Keratinocyte (primary cell): ENCODE results near the gene INCA1. TPM values are rescaled to one million over a fixed set of nuclear protein-coding genes. Genes with fewer than 3 reads are reported as not detected.

Experiments
- DNase-seq: peaks from one replicate; pipeline ENCODE4 v3.0.0-alpha.2; 2011; ENCODE audit warnings: low read depth, missing footprints, low spot score
- FAIRE-seq: peaks from 2 replicates; lab custom pipeline; 2011; peaks lifted over from hg19 to GRCh38; lab: Jason Lieb, UNC
- H2AFZ ChIP-seq: 2 replicates; pipeline ENCODE4 v1.6.0; 2012; ENCODE audit warnings: low read length, control low read depth, inconsistent platforms; ENCODE audit not compliant: control insufficient read depth
- H3K27ac ChIP-seq: 2 replicates; pipeline ENCODE4 v1.5.1; 2011; ENCODE audit warnings: low read length; ENCODE audit not compliant: control insufficient read depth, insufficient read depth
- H3K27me3 ChIP-seq: 3 replicates; pipeline ENCODE4 v1.6.0; 2011; ENCODE audit warnings: low read length; ENCODE audit not compliant: control insufficient read depth, insufficient read depth; ENCODE audit errors: extremely low read depth
- H3K36me3 ChIP-seq, 2 experiments: 2 replicates in 1 of 2; 3 replicates in 1 of 2; pipeline ENCODE4 v1.5.1; 2011; ENCODE audit warnings: low read length in 2 of 2, mild to moderate bottlenecking in 1 of 2; ENCODE audit not compliant: control insufficient read depth in 2 of 2, insufficient read depth in 2 of 2; ENCODE audit errors: extremely low read depth in 1 of 2
- H3K4me1 ChIP-seq: 3 replicates; pipeline ENCODE4 v1.5.1; 2011; ENCODE audit warnings: low read length; ENCODE audit not compliant: control insufficient read depth, insufficient read depth; ENCODE audit errors: extremely low read depth
- H3K4me2 ChIP-seq: 3 replicates; pipeline ENCODE4 v1.6.0; 2011; ENCODE audit warnings: low read depth, low read length; ENCODE audit not compliant: control insufficient read depth, insufficient read depth; ENCODE audit errors: extremely low read depth
- H3K4me3 ChIP-seq, 3 experiments: fragments of 200-600 bp in 1 of 3; sonication (generic) in 1 of 3; 2 replicates in 2 of 3; 3 replicates in 1 of 3; pipeline ENCODE4 v1.5.1; 2011 to 2016; ENCODE audit warnings: low read length in 3 of 3, mild to moderate bottlenecking in 3 of 3, control low read depth in 2 of 3, inconsistent platforms in 1 of 3, low read depth in 1 of 3, mixed read lengths in 1 of 3, mixed run types in 1 of 3, moderate library complexity in 1 of 3; ENCODE audit not compliant: control insufficient read depth in 2 of 3, insufficient read depth in 2 of 3; ENCODE audit errors: extremely low read depth in 1 of 3
- H3K79me2 ChIP-seq: 2 replicates; pipeline ENCODE4 v1.6.0; 2012; ENCODE audit warnings: low read length; ENCODE audit not compliant: control insufficient read depth, insufficient read depth
- H3K9ac ChIP-seq: 3 replicates; pipeline ENCODE4 v1.6.0; 2011; ENCODE audit warnings: low read length; ENCODE audit not compliant: control insufficient read depth, insufficient read depth; ENCODE audit errors: extremely low read depth
- H3K9me1 ChIP-seq: 3 replicates; pipeline ENCODE4 v1.6.0; 2011; ENCODE audit warnings: low read length; ENCODE audit not compliant: control insufficient read depth, insufficient read depth; ENCODE audit errors: extremely low read depth
- H3K9me3 ChIP-seq: 2 replicates; pipeline ENCODE4 v1.5.1; 2012; ENCODE audit warnings: low read depth, low read length; ENCODE audit not compliant: control insufficient read depth
- H4K20me1 ChIP-seq: 3 replicates; pipeline ENCODE4 v1.6.0; 2011; ENCODE audit warnings: low read length; ENCODE audit not compliant: control insufficient read depth, insufficient read depth; ENCODE audit errors: extremely low read depth
- EZH2 ChIP-seq: IDR thresholded peaks from one replicate; pipeline ENCODE4 v1.6.1; 2012; ENCODE audit warnings: inconsistent platforms, mild to moderate bottlenecking, low read length, moderate library complexity
- dilution Hi-C: fragments of 300-500 bp; cut with MboI; formaldehyde crosslinking; loops from one replicate; pipeline ENCODE4 v1.7.0; 2020; ENCODE audit warnings: low sequenced_read_pairs; ENCODE audit not compliant: extremely low pct_ligation_motif_present
- polyA plus RNA-seq, 5 experiments: library from polyadenylated mRNA; depleted of rRNA in 3 of 5; stranded (reverse) in 3 of 5; stranded (forward) in 1 of 5; unstranded in 1 of 5; fragments of >200 nt; gene quantifications; 1 replicate in 1 of 5; 2 replicates in 3 of 5; 3 replicates in 1 of 5; pipeline versions ENCODE4 v1.2.1 to v1.2.3, GENCODE V29; 2011 to 2012; ENCODE audit warnings: missing spikeins in 2 of 5, low read depth in 1 of 5, low replicate concordance in 1 of 5
- TF ChIP-seq, protein P1 (sequence below), 3 experiments: IDR thresholded peaks in 1 of 3; conservative IDR thresholded peaks in 1 of 3; optimal IDR thresholded peaks in 1 of 3; 2 replicates in 2 of 3; 3 replicates in 1 of 3; pipeline versions ENCODE3 to v1.5.1; 2011; ENCODE audit warnings: low read length in 3 of 3, mild to moderate bottlenecking in 3 of 3, moderate library complexity in 2 of 3, control low read depth in 1 of 3, inconsistent platforms in 1 of 3; ENCODE audit not compliant: insufficient read depth in 2 of 3; ENCODE audit errors: extremely low read depth in 1 of 3

INCA1 gene
- polyA plus RNA-seq, 1 donor (not counting 4 experiments of a cell fraction or from before 2014, with no cell fraction given), result 0.21 TPM

DNA sequence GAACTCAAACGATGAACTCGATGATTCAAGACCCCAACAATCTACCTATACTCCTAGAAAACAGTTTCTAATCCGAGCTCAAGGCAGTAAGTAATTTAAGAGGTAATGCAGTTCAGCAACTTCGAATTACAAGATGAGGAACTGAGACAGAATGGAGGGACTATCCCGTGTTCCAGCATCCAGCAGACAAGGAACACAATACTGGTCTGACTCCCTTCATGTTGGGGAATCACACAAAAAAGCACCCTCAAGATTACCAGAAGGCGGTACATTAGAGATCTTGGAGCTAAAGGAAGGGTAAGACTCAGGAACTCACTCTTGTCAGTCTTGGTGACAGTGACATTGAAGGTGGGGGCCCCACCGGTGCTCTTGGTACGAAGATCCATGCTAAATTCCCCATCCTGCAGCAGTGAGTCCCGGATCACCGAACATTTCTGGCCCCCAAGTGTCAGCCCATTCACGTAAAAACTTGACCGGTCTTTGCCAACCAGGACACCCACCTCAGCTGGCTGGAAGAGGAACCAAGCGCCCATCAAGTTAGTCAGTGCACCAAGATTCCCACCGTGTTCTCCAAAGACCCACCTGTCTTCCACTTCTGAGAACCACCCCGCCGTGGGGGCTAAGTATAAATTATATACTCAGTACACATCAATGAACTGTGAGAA, 50.9 kb downstream of the INCA1 start:
- no peak for TF ChIP-seq EZH2
- TF ChIP-seq, protein P1, sequence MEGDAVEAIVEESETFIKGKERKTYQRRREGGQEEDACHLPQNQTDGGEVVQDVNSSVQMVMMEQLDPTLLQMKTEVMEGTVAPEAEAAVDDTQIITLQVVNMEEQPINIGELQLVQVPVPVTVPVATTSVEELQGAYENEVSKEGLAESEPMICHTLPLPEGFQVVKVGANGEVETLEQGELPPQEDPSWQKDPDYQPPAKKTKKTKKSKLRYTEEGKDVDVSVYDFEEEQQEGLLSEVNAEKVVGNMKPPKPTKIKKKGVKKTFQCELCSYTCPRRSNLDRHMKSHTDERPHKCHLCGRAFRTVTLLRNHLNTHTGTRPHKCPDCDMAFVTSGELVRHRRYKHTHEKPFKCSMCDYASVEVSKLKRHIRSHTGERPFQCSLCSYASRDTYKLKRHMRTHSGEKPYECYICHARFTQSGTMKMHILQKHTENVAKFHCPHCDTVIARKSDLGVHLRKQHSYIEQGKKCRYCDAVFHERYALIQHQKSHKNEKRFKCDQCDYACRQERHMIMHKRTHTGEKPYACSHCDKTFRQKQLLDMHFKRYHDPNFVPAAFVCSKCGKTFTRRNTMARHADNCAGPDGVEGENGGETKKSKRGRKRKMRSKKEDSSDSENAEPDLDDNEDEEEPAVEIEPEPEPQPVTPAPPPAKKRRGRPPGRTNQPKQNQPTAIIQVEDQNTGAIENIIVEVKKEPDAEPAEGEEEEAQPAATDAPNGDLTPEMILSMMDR (optimal IDR thresholded peaks at IDR 0.05 in 1 of 3, IDR thresholded peaks at IDR 0.05 in 1 of 3, conservative IDR thresholded peaks at IDR 0.05 in 1 of 3; ENCODE audit: extremely low read depth in 1 of 3, insufficient read depth in 2 of 3, low read length in 3 of 3), result no peak
- Histone ChIP-seq H3K36me3 (peaks cover 27 to 34% of the 10 kb centered on the region in 2 experiments), H2AFZ (no peak overlapping the region), H3K9me1 (no peaks in the 10 kb centered on the region), H3K79me2 (peaks cover 52% of the 10 kb centered on the region), H3K4me2 (peak overlapping the region; percentile 100), H3K27me3 (no peaks in the 10 kb centered on the region), H3K27ac (peak overlapping the region; percentile 89), H3K4me1 (peaks cover 40% of the 10 kb centered on the region), H3K9me3 (no peaks in the 10 kb centered on the region), H4K20me1 (peaks cover 15% of the 10 kb centered on the region), H3K9ac (peak overlapping the region; percentile 94), H3K4me3 (peak overlapping the region; percentile 96 to 99 (median 97))
- FAIRE-seq (no peak), DNase-seq (no peak)
- dilution Hi-C loops, result loop anchor here (10.0 kb wide), 1 partner anchor 58 kb away; no protein-coding TSS in a partner anchor

DNA sequence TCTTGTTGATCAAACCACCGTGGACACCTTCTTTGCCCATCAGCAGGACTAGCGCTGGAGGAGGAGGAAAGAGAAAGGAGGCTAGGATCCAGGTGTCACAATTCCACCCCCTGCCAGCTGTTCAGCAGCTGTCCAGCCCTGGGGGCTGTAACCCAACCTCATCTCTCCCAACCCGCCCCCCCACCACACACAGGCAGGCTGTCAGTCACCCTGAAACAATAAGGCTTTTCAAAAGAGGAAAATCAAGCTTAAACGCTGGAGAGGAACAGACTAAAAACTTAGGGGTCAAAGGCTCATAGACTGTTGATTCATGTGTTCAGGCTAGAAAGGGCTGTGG, 51.4 kb downstream of the INCA1 start:
- Histone ChIP-seq H3K9ac (peak overlapping the region; percentile 94), H3K27me3 (no peaks in the 10 kb centered on the region), H3K4me2 (peak overlapping the region; percentile 100), H4K20me1 (peaks cover 15% of the 10 kb centered on the region), H3K9me3 (no peaks in the 10 kb centered on the region), H2AFZ (no peak overlapping the region), H3K9me1 (no peaks in the 10 kb centered on the region), H3K36me3 (peaks cover 27 to 34% of the 10 kb centered on the region in 2 experiments), H3K27ac (peak overlapping the region; percentile 91), H3K79me2 (peaks cover 57% of the 10 kb centered on the region), H3K4me1 (peaks cover 44% of the 10 kb centered on the region), H3K4me3 (peak overlapping the region; percentile 96 to 99 (median 97))
- dilution Hi-C loops, result loop anchor here (10.0 kb wide), 1 partner anchor 59 kb away; no protein-coding TSS in a partner anchor
- DNase-seq (no peak), FAIRE-seq (no peak)
- TF ChIP-seq EZH2, result no peak
- TF ChIP-seq, protein P1 (optimal IDR thresholded peaks at IDR 0.05 in 1 of 3, IDR thresholded peaks at IDR 0.05 in 1 of 3, conservative IDR thresholded peaks at IDR 0.05 in 1 of 3; ENCODE audit: extremely low read depth in 1 of 3, insufficient read depth in 2 of 3, low read length in 3 of 3), result no peak
